ENCODE measurements around the gene DENND1A.
"Not testable (repeated sequence)": the region's sequence is repeated elsewhere in the genome, so short reads cannot be mapped to it uniquely, and the experiment has no call there.

DENND1A gene

GRCh38 chr9:123445981-123446610, 483.8 kb downstream of the DENND1A start:
- DNase-seq, result no peak

- DNase-seq, result no peak
These were observed 484.8 kb downstream of the DENND1A start for GRCh38 chr9:123445116-123445515.

GRCh38 chr9:123441769-123442168, 488.2 kb downstream of the DENND1A start:
- DNase-seq, result no peak

GRCh38 chr9:123440256-123440655, 489.7 kb downstream of the DENND1A start:
- no peak for DNase-seq

- no peak for DNase-seq
These were observed 491.1 kb downstream of the DENND1A start for GRCh38 chr9:123438821-123439220.

GRCh38 chr9:123438321-123438720, 491.6 kb downstream of the DENND1A start:
- no peak for DNase-seq

GRCh38 chr9:123437201-123437600, 492.7 kb downstream of the DENND1A start:
- no peak for DNase-seq

GRCh38 chr9:123435471-123435870, 494.5 kb downstream of the DENND1A start:
- DNase-seq, result no peak

- no peak for DNase-seq
These were observed 495.2 kb downstream of the DENND1A start for GRCh38 chr9:123434619-123435240.

GRCh38 chr9:123432331-123433236, 497.3 kb downstream of the DENND1A start:
- no peak for DNase-seq

- DNase-seq, result no peak
These were observed 498.3 kb downstream of the DENND1A start for GRCh38 chr9:123431581-123431980.

- not testable (repeated sequence) for DNase-seq
These were observed 501.5 kb downstream of the DENND1A start for GRCh38 chr9:123428450-123428849.

- DNase-seq, result no peak
These were observed 503.5 kb downstream of the DENND1A start for GRCh38 chr9:123426406-123426805.

GRCh38 chr9:123425836-123426365, 504.0 kb downstream of the DENND1A start:
- no peak for DNase-seq

GRCh38 chr9:123425261-123425821, 504.6 kb downstream of the DENND1A start:
- DNase-seq, result no peak

- DNase-seq, result no peak
These were observed 505.2 kb downstream of the DENND1A start for GRCh38 chr9:123424552-123425225.

- DNase-seq, result no peak
These were observed 505.8 kb downstream of the DENND1A start for GRCh38 chr9:123424131-123424530.

- no peak for DNase-seq
These were observed 506.6 kb downstream of the DENND1A start for GRCh38 chr9:123423311-123423640.

- no peak for DNase-seq
These were observed 507.2 kb downstream of the DENND1A start for GRCh38 chr9:123422635-123423310.

GRCh38 chr9:123421801-123422455, 508.0 kb downstream of the DENND1A start:
- no peak for DNase-seq

GRCh38 chr9:123421186-123421585, 508.7 kb downstream of the DENND1A start:
- DNase-seq, result no peak

All from stimulated activated naive CD4-positive, alpha-beta T cell treated with Interleukin-2 at 50 U/mL for 16 hours (primary cell).